ENCODE data around the gene PSMG4. TPM values are rescaled to one million over a fixed set of nuclear protein-coding genes. Genes with fewer than 3 reads are reported as not detected.

PSMG4 gene
- total RNA-seq, 1 donor from 2014 or later, result 7.2 TPM

DNA sequence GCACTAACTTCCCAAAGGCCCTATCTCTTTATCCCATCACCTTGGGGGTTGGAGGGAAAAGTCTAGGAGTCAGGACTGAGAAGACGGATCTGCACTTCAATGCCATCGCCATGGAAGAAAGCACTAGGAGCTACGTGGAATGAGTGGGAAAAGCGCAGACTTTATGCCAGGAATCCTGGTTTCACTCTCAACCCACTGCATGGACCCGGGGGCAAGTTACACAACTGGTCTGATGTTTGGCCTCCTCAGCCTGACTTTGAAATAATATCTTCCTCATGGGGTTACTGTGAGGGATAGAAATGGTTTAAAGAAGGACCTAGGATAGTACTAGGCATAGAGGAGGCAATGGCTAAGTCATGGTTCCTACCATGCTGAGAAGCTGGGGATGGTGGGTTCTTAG lies 13.5 kb upstream of the PSMG4 start:
- DNase-seq, result no peak
- intact Hi-C loops (cut with micrococcal nuclease), result no loop called here
- no peak for ATAC-seq

DNA sequence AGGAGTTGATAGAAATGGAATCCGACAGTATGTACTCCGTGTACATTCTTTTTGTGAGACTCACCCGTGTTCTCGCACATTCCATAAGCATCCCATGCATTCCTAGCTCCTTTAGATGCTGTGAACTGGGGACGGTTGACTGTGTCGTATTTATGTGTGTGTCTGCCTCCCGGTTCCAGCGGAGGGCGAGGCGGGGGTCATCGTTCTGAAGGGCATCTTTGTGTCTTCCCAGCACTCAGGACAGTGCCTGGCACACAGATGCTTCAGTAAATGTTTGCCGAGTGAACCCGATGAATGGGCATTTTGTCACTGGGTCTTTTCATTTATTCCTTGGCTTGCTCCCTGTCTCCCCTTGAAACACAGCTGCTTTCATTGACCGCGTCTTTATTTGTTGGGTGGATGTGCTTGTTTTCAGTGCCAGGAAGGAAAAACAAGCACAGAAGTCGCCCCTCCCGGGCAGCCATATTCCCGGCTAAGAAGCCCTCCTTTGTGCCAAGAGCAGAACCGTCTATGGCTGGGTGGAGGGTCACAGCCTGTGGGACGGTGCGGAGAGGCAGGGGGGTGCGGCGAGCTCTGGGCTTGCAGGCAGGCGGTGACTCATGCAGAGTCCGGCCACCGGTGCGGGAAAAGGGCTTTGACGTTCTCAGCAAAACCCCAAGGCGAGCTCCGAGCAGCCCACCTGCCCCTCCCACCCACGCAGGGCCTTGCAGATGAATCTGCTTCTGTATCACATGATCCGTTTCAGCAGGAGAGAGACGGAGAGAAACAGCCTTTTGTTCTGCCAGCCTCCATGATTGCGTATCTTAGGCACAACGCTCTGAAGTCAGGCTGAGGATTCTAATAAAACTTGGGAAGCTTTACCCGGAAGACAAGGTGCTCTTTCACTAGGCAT lies 11.2 kb upstream of the PSMG4 start:
- ATAC-seq (peak; percentile 55), DNase-seq (peak; percentile 55)
- intact Hi-C loops (cut with micrococcal nuclease), result no loop called here

DNA sequence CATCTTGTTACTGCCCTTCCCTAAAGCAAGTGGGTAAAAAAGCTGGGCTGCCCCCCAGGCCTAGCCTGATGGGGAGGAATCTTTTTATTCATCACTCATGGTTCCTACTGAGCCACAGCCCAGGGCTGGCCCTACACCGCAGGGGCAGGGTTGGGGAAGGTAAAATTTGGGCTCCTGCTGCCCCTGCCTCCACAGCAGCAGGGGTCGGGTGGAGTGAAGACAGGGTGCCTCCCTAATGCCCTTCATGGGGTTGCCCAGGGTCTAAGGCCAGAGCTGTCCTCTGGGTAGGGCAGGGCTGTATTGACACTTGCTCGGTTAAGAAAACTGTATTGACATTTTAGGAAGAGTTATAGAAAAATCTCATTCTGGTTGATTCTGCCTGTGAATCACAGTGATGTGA lies 8.9 kb upstream of the PSMG4 start:
- DNase-seq, result no peak
- no peak for ATAC-seq
- intact Hi-C loops (cut with micrococcal nuclease), result loop anchor here (5.0 kb wide), 1 partner anchor 123 kb away; no protein-coding TSS in a partner anchor

DNA sequence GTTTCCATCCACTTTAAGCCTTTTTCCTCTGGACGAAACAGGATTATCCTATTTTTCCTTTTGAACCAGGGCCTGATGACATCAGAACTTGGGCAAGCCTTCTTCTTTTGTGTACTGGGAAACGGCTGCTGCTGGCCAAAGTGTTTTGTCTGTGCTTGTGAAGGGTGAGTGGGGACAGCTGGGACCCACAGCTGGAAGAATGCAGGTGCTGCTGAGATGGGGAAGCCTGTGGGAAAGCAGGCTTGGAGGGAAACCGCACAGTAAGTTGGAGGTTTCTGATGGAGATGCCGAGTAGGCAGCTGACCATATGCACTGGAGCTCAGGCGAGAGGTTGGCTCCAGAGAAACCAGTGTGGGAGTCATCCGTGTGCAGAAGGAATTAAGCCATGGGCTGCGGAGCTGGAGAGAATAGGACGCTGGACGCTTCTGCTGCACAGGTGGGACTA lies 8.5 kb upstream of the PSMG4 start:
- DNase-seq (no peak), ATAC-seq (peak; percentile 18)
- intact Hi-C loops (cut with micrococcal nuclease), result loop anchor here (5.0 kb wide), 1 partner anchor 123 kb away; no protein-coding TSS in a partner anchor

DNA sequence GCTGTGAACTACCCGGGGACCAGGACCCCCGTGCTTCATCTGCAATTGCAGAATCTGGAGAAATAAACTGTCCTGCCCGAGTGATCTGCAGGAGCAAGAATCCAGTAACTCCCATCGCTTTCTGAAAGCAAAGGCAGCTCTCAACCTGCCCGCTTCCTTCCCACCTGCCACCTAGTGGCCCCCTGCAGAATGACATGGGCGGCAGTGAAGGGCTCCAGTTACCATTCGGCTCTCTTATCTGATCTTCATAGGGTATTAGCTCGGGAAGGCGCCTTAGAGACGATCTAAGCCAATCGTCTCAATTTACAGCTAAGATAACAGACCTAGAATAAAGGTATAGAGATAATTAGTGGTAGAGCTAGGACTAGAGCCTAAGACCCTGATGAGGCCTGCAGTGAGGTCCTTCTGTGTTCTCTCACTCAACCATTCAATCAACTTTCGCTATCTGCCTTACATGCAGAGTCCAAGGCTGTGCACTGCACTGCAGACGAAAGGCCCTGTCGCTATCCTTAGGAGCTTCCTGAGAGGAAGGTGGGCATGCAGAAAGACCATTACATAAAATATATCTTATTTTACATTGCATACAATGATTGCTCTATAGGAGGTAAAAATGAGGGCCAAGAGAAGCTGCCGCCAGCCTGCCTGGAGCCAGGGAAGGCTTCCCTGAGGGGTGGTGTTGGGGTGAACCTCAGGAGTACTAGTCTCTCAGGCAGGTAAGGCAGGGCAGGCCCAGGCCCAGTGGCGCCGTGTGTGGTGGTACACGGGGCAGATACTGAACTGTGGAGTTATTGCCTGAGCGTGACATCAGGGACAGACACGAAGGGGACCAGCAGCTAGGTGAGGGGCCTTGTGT lies 7.1 kb upstream of the PSMG4 start:
- ATAC-seq (peak; percentile 84), DNase-seq (peak; percentile 85)
- intact Hi-C loops (cut with micrococcal nuclease), result loop anchor here (5.0 kb wide), 1 partner anchor 124 kb away; no protein-coding TSS in a partner anchor

DNA sequence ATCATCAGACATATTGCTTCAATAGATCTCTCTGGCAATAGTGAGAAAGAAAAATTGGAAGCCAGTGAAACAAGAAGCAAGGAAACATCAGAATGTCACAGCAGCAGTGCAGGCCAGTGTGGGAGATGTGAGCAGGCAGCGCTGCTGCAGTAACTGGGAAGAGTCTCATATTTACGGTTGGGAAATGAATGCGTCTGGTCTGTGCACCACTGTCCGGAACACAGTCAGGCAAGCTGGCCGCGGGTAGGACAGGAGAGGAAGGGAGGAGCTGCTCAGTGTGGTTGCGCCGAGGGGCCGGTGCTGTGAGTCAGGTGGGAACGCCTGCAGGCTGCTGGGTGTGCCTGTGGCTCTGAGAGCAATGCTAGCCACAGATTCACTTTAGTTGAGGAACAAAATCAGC lies 6.4 kb upstream of the PSMG4 start:
- intact Hi-C loops (cut with micrococcal nuclease), result loop anchor here (5.0 kb wide), 1 partner anchor 125 kb away; no protein-coding TSS in a partner anchor
- no peak for DNase-seq
- peak; percentile 8 for ATAC-seq

DNA sequence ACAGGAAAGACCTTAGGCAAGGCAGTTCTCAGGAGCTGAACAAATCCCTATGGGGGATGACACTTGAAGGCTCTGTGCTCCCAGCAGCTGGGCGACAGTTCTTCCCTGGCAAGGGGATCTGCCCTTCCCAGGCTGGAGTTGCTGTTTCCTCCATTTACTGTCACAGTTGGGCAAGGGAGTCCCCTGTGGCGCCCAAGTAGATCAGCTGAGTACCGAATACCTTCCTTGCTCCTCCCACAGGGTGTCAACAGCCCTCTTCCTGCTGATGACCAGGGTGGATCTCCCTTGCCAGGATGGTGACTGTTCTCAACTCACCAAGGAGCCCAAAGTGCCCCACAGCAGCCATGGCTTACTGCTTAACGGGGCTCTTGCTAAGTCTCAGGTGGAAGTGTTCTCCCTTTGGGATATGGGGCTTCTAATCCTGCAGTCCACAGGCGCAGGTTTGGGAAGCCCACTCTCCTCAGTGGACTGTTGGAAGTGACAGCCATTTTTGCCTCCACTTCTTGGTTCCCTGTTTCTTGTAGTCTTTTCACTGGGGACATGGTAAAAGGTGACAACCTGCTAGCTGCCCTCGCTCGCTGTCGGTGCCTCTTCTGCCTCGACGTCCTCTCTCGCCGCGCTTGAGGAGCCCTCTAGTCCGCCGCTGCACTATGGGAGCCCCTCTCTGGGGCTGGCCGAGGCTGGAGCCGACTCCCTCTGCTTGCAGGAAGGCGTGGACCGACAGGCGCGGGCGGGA lies 5.7 kb upstream of the PSMG4 start:
- DNase-seq, result no peak
- ATAC-seq, result no peak
- intact Hi-C loops (cut with micrococcal nuclease), result loop anchor here (5.0 kb wide), 1 partner anchor 126 kb away; no protein-coding TSS in a partner anchor

DNA sequence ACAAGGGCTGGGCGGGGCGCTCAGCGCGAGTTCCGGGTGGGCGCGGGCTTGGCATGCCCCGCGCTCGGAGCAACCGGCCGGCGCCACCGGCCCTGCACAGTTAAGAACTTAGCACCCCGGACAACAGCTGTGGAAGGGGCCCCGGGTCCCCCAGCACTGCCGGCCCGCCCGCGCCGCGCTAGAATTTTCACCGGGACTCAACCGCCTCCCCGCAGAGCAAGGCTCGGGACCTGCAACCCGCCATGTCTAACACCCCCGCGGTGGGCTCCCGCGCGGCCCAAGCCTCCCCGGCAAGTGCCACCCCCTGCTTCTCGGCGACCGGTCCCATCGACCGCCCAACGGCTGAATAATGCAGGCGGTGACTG lies 5.2 kb upstream of the PSMG4 start:
- intact Hi-C loops (cut with micrococcal nuclease), result loop anchor here (5.0 kb wide), 1 partner anchor 126 kb away; no protein-coding TSS in a partner anchor
- ATAC-seq (no peak), DNase-seq (peak; percentile 29)

DNA sequence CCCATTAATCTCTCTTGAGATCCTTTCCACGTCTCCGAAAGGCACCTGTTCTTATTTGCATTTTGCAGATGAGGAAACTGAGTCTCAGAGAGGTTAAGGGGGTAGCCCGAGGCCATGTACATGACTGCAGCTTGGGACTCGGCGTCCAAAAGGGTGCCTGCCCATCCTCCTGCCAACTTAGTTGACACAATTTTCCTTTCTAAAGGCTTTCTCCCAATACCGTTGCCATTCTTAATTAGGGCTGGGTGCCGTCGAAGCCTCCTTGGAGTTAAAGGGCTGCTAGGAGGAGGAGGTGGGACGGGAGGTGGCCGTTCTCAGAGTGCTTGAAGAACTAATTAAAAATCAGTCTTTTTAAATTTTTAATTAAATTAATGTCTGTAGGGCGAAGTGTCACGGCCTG lies 546 bp upstream of the PSMG4 start:
- ATAC-seq, result no peak
- DNase-seq, result no peak
- intact Hi-C loops (cut with micrococcal nuclease), result no loop called here

DNA sequence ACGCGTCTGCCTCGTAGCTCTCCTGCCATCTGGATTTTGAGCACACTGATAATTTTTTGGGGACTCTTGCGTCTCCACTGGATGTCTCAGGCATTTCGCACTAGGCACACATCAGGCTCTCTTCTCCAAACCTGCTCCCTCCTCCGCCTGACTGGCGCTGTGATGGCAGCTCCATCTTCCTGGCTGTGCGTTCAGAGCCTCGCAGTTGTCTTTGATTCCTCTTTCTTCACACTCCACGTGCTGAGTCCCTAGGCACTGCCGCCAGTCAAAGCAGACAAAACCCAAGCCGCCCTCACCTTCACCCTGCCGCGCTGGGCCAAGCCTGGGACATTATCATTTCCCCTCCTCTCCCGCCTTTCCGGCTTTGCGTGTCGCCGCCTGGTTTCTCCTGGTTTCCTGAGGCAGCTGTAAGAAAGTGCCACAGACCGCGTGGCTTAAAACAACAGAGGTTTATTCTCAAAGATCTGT lies 778 bp downstream of the PSMG4 start:
- ATAC-seq (peak; percentile 15), DNase-seq (peak; percentile 38)
- intact Hi-C loops (cut with micrococcal nuclease), result no loop called here

DNA sequence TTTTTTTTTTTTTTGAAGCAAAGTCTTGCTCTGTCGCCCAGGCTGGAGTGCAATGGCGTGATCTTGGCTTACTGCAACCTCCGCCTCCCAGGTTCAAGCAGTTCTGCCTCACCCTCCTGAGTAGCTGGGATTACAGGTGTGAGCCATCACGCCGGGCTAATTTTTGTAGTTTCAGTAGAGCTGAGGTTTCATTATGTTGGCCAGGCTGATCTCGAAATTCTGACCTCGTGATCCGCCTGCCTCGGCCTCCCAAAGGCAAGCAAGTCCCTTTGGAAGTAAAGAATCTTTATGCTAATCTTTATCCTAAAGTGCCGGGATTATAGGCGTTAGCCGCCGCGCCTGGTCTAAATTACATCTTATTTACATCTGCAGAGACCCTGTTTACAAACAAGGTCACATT lies 1.5 kb downstream of the PSMG4 start:
- intact Hi-C loops (cut with micrococcal nuclease), result no loop called here
- ATAC-seq, result no peak
- DNase-seq, result peak; percentile 14

DNA sequence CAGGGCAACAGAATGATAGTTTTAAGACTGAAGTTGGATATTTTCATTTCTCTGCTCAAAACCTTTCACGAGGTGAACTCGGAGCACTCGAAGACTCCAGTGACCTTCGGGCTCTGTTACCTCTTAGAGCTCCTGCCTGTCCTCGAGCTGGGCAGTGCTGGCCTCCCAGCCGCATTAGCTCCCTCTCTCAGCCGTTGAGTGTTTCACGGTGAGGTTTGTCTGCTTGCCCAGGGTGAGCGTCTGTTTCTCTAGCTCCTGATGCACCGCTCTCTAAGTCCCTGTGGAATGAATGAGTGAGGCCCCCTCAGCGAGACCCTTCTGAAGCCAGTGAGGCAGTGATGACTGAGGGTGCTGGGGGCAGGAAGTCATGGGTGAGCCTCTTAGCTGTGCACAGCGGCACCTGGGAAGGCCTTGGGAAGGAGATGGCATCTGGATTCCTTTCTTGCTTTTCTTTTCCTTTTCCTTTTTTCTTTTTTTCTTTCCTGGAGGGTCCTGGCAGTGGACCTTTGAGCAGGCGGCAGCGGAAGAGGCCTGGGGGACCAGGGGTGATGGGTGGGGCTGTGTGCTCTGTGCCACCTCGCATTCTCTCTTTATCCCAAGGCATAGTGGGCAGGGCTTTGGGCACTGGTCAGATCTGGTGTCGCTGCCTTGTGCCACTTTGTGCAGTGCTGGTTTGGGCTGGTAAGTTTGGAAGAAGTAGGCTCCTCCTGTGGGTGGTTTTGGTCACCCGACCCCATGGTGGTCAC lies 2.2 kb downstream of the PSMG4 start:
- DNase-seq, result peak; percentile 8
- no peak for ATAC-seq
- intact Hi-C loops (cut with micrococcal nuclease), result no loop called here

DNA sequence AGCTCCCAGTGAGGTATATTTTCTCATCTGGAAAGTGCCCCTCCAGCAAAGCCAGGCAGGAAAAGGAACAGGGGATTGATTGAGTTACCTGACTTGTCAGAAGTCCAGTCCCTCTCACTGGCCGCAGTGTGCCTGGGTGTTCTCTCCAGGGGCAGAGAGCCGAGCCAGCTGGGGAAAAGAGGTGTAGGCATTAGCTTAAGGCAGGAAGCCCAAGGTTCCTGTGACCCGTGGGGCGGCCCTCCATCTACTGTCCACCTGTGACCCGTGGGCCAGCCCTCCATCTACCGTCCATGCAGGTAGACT lies 2.7 kb downstream of the PSMG4 start:
- DNase-seq (peak; percentile 23), ATAC-seq (no peak)
- intact Hi-C loops (cut with micrococcal nuclease), result no loop called here

DNA sequence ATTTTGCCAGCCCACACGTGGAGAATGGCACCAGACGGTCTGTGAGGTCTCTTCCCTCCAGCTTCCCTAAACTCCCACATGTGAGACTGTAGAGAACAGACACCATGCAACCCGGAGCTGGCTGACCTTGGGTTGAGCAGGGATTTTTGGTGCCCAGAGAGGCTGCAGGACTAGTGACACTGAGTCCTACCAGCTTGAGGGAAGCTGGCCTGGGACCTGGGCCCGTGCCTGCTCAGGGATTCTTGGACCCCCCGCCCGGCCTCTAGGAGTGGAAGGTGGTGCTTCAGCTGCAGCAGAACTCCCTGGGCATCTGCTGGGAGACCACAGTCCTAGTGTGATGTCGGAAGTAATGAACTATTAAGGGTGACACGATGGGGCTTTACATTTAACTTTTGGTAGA lies 3.2 kb downstream of the PSMG4 start:
- ATAC-seq, result no peak
- intact Hi-C loops (cut with micrococcal nuclease), result no loop called here
- peak; percentile 19 for DNase-seq

DNA sequence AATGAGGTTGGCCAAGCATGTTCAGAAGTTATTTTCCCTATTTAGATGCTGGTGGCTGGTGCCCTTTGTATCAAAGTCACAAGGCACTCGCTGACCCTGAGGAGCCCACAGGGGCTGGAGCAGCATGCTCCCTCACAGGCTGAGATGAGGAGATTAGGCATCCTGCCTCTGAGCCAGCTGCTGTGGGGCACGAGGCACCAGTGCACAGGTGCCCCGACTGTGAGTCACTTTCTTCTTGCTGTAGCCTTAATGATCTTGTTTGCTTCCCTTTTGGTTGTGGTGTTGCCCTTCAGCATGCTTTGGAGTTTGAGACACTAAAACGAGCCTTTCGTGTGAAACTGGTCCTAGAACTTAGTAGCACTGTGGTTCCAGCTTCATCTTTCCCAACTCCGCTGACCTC lies 4.3 kb downstream of the PSMG4 start:
- intact Hi-C loops (cut with micrococcal nuclease), result no loop called here
- ATAC-seq (no peak), DNase-seq (peak; percentile 5)

DNA sequence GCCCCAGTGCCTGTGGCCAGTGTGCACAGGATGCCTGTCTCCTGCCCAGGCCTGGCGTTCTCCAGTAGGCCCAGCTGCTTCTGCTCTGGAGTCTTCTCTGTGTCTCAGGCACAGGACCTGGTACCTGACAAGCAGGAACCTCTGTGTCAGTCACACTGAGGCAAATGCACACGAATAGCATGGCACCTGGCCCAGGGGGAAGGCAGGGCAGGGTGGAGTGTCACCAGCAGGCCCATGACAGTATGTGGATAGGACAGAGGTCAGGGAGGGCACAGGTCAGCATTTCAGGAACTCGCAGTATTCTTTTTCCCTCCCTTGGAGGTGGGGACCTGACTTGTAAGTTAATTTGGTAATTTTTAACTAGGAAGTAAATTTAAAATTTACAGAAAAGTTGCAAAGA lies 5.6 kb downstream of the PSMG4 start:
- intact Hi-C loops (cut with micrococcal nuclease), result no loop called here
- peak; percentile 4 for DNase-seq
- no peak for ATAC-seq

DNA sequence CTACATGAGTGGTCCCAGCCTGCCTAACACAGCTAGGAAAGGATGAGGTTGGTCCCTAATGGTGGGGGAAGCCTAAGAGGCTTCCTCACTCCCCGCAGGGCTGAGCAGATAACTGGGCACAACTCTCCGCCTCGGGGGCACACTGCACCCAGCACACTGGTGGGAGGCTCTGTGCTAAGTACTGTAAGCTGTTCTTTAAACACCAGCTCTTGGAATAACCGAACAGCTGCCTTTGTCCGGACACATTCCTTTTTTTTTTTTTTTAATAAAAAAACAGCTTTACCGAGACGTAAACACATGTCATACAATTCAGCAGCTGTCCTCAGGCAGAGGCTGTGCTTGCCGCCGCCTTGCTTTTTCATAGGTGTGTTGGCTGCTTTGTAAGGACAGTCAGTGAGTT lies 6.9 kb downstream of the PSMG4 start:
- ATAC-seq, result no peak
- no peak for DNase-seq
- intact Hi-C loops (cut with micrococcal nuclease), result no loop called here

DNA sequence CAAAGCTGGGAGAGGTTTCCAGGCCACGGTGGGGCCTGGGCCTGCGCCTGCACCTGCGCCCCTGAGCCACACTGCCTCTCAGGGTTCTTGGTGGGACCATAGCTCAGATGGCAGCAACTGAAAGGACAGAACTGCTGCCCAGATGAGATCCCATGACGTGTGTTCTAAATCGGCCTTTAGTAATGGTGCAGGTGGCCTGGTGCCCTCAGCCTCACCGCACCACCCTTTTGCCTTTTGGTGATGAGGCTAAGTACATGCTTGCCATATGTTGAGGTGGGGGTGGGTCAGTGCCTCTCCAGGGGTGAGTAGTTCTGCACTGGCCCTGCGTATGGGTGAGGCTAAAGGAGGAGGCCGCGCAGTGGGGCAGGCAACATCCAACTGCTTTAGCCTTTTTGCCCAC lies 7.4 kb downstream of the PSMG4 start:
- no peak for DNase-seq
- ATAC-seq, result no peak

DNA sequence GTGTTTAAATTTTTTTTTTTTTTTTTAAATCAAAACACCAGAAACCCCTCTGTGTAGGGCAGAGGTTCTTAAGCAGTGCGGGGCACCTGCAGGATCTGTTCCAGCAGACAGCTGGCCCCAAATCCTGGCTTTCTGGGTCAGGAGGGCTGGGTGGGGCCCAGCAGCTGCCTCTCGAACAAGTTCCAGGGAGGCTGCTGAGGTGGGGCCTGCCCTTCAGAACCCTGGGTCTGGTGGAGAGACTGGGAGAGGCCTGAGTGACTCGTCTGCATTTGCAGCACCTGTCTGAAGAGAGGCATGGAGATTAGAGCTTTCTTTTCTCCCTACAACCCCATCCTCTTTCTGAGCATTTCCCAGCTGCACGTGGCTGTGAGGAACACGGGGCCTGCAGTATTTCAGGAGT lies 8.4 kb downstream of the PSMG4 start:
- intact Hi-C loops (cut with micrococcal nuclease), result no loop called here
- DNase-seq (peak; percentile 7), ATAC-seq (no peak)

More for the DNA sequence above, 7.4 kb downstream of the PSMG4 start:
- intact Hi-C loops (cut with micrococcal nuclease), result no loop called here

Data from left ventricle myocardium superior (tissue), 1 donor.